ENCODE data around the gene NFXL1.
"Not testable (repeated sequence)": the region's sequence is repeated elsewhere in the genome, so short reads cannot be mapped to it uniquely, and the experiment has no call there.

NFXL1 gene

DNA sequence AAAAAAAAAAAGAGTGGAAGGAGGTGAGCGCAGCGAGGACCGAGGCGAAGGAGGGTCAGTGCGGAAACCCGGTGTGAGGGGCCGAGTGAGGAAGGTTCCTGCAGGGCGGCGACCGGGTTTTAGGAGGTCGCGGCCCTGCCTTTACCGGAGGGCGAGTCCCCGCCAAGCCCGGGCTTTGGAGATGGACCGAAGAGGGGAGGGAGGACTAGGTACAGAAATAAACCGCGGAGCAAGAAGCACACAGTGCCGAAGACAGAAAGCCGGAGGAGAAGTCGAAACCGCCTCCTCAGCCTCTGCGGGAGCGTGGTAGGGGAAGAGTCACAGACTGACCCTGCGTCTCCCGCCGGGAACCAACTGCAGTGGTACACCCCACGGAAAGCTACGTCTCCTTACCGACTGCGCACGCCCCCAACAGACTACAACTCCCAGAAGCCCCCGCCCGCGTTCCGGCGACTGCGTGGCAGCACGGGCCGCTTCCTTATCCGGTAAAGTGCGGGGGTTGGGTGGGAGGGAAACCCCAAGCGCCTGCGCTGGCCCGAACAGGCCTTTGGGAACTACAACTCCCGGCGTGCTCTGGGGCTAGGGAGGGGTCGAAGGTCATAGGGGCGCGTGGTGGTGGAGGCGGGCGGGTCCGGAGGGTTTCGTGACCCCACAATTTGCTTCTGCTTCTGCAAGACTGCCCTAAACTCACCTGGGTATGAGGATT lies at the start of gene NFXL1:
NFXL1 (minus strand) TSS at position 364 of the 706 bp plus-strand sequence. CDS start 380 bp downstream, outside the sequence.
- DNase-seq: peak; percentile 94 to 98

DNA sequence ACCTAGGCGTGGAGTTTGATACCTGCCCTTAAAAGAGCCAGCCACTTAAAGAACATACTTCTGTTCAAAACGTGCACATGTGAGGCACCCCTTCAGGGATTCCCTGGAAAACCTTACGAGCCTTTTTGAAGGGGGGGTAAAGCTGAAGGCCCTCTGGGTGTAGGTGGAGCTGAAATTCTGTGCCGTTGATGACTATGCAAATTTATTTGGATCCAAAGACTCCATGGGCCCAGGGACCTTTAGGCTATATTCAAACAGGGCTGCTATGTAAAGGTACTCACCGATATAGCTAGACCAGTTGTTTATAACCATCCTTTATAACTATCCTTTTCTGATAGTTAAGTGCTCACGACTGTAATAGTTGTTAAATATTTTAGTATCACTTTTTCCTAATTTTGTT lies 40.3 kb upstream of the NFXL1 start:
- no peak for DNase-seq

DNA sequence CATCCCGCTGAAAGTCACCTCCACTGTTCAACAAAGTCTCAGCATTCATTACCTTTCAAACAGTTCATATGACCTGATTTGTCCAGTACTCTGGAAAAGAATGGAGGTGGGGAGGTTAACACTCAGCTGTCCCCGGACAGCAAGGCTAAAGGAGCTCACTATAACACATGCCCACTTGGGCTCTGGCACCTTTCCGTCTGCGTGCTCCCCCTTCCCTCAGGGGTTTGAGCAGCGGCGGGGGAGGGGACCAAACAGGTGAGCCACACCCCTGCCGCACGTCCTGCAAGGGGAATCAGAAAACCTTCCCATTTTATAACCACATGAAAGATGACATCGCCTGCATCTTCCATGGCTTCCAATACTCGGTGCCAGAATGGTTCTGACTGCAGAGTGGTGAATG lies 39.9 kb upstream of the NFXL1 start:
- DNase-seq: no peak

DNA sequence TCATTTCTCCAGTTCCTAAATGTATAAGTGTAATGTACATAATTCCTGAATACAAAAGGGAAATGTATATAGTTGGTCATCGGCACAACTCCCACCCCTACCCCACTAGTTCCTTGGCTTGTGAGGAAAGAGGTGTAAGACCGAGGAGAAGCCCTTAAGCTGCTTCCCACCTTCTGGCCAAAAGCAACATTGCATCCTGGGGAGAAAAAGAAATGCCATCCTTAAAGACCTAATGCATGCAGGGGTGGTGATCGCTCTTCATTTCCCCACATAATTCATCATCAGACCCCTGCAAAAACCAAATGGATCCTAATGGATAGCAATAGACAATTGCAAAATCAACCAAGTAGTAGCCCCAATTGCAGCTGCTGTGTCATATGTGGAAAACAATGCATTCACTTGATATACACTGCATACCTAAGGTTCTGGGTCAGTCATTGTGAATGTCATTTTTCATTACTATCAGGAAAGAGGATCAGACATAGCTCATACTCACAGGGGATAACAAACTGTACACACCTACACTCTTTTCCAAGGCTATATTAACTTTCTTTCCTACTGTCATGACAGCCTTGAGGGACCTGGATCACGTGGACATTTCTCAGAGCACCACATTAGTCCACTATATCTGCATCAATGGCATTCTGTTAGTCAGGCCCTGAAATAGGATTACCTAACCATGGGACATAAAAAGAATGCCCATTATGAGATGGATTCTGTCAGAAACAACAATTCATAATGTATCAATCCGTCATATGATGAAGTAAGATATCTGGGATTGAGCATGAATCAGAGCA lies 31.7 kb upstream of the NFXL1 start:
- DNase-seq: no peak

DNA sequence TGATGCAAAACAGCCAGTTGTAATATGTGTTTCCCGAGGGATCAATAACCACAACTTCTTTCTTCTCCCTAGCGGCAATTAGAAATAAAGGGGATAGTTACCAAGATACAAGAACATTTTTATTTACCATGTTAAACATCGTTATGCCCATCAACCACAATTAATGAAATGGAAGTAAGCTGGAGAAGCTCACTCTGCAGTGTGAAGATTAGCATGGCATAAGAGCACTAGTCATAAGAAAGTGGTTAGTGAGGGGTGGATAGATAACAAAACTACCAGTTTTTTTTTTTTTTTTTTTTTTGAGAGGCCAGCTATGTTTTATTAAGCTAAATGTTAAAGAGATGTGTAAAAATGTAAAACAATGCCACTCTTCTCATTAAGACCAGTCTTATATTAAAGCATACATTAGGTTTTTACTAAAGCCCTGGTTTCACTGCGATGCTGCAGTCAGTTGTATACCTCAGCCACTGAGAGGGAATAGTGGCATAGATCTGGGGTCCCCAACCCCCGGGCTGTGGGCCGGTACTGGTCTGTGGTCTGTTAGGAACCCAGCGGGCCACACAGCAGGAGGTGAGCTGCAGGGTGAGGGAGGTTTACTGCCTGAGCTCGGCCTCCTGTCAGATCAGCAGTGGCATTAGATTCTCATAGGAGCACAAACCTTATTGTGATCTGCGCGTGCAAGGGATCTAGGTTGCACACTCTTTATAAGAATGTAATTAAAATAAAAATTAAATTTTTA lies 27.9 kb upstream of the NFXL1 start:
- DNase-seq: no peak

DNA sequence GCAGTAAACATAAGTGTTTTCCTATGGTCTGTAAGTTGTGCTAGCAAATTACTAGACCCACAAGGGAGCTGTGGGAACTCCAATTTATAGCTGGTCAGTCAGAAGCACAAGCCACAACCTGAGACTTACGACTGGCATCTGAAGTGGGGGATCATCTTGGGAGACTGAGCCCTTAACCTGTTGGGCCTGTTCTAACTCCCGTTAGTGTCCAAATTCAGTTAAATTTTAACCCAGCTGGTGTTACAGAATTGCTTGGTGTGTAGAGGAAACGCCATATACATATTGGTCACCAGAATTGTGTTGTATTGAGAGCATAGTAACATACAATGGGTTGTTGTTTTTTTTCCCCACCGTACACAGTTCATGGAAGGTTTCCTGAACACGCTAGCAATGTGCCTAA lies 25.1 kb upstream of the NFXL1 start:
- no peak for DNase-seq

DNA sequence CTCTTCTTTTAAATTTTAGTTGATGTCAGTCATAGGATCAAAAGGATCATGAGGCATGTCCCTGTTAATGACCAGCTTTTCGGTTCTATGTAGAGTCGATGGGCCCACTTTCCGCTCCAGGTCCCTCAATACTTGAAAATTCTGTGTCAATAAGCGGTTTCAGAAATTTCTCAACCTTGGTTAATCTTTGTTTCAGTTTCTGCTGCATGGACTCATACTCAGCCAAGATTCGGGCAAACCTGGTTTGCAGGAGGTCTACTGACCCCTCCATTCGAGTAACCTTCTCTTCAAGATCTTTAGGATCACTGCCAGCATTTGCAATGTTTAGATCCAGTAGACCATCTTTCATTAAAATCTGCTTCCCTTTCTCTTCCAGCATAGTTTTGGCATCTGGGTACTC lies 22.0 kb upstream of the NFXL1 start:
- DNase-seq: no peak

DNA sequence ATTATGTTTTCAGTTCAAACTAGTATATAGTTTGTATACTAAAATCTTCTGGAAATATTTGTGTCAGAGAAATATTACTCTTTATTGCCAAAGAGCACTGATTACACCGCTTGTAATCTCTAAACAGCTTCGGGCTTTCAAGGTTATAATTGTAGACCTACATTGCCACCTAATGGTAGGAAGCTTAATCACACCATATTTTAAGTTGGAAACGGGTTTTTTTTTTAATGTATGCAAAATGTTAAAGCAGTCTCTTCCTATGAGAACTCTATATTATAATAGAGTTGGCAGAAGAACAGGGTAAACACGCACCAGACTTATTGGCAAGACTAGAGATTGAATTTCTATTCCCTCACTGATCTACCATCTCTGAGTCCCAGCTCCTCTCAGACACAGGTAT lies 19.5 kb upstream of the NFXL1 start:
- no peak for DNase-seq

DNA sequence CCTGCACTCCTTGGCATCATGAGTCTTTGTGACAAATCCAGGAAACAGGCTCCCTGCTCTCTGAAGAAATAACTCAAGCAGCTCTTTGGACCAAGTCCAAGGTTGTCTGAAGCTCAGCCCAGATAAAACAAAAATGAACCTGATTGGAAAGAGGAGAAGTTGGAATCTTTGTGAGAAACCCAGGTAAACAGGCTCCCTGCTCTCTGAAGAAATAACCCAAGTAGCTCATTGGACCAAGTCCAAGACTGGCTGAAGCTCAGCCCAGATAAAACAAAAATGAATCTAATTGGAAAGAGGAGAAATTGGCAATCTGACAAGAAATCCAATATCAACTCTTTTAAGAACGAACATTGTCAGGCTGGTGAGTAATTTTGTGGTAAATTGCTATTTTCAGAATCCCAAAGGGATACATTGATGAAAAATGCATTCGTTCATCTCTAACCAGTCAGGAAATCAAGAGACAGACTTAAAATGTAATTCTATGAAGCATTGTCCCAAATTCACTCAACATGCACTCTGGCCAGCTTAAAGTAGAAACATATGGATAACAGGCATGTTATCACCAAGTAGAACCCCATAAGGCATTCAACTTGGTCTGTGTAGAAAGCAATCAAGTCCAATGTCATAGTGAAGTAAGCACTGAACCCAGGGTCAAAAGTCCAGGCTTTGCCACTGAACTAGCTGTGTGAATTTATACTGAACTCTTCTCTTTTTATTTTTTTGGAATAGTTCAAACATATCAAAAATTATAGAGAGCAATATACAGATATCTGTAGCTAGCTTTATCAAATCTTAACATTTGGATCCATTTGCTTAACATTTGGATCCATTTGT lies 16.8 kb upstream of the NFXL1 start:
- DNase-seq: no peak

DNA sequence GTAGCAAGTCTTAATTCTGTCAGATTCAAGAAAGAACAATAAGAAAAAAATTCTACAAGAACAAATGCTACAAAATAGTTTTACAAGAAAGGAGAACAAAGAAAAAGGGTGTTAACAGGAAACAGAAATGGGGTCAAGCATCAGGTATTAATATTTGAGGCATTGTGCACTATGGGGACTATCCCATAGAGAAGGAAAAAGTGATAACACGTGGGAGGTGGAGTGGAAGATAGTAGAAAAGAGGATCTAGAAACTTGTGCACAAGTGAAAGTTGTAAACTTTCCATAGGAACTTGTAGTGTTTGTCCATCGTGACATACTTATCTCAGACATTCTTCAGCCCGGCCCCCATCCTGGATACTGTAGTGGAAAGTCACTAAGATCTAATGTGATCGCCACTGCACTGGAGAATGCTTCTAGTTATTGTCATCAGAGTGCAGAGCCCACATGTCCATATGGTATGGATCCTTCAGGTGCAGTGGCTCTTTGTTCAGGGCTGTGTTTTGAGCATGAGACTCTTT lies 15.4 kb upstream of the NFXL1 start:
- no peak for DNase-seq

DNA sequence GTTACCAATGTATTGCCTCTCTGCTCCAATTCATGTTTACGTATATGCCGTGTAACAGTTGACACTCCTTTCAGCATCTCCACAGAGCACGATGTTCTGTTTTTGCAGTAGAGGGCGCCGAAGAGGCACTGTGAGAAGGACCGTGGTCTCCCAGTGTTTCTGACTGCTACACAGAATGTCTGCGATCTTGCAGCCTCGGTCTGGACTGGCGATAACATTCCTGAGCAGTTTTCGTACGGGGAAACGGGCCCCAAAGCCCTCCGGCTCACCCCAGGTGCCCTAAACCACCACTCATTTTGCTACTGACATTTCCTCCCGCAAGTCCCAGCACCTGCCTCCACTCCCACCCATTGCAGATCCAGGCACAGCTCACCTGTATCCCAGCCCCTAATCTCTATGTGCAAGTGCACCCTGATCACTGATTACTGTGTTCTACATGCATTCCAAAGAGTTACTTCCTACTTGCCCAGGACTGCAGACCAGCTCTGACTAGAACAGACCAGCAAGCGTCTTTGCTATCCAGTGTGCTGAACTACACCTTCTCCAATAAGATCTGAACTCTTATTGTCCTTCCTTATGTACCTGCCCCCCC lies 12.4 kb upstream of the NFXL1 start:
- peak in 1 of 2 experiments; percentile 4 for DNase-seq

DNA sequence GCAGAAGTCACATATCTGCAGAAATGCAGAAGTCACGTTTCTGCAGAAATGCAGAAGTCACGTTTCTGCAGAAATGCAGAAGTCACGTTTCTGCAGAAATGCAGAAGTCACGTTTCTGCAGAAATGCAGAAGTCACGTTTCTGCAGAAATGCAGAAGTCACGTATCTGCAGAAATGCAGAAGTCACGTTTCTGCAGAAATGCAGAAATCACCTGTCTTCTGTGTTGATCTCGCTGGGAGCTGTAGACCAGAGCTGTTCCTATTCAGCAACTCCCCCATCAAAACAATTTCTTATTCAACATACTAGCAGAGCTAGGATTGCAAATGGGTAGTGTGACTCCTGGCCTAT lies 8.9 kb upstream of the NFXL1 start:
- not testable (repeated sequence) for DNase-seq

DNA sequence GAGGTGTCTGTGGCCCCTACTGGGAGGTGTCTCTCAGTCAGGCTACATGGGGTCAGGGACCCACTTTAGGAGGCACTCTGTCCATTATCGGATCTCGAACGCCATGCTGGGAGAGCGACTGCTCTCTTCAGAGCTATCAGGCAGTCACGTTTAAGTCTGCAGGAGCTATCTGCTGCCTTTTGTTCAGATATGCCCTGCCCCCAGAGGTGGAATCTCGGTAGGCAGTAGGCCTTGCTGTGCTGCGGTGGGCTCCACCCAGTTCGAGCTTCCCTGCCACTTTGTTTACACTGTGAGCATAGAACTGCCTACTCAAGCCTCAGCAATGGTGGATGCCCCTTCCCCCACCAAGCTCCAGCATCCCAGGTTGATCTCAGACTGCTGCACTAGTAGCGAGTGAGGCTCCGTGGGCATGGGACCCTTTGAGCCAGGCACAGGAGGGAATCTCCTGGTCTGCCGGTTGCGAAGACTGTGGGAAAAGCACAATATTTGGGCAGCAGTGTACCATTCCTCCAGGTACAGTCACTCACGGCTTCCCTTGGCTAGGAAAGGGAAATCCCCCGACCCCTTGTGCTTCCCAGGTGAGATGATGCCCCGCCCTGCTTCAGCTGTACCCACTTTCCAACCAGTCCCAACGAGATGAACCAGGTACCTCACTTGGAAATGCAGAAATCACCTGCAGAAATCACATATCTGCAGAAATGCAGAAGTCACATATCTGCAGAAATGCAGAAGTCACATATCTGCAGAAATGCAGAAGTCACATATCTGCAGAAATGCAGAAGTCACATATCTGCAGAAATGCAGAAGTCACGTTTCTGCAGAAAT lies 8.3 kb upstream of the NFXL1 start:
- not testable (repeated sequence) for DNase-seq

DNA sequence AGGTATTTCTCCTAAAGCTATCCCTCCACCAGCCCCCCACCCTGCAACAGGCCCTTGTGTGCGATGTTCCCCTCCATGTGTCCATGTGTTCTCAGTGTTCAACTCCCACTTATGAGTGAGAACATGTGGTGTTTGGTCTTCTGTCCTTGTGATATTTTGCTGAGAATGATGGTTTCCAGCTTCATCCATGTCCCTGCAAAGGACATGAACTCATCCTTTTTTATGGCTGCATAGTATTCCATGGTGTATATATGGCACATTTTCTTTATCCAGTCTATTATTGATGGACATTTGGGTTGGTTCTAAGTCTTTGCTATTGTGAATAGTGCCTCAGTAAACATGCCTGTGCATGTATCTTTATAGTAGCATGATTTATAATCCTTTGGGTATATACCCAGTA lies 2.8 kb upstream of the NFXL1 start:
- not testable (repeated sequence) for DNase-seq

DNA sequence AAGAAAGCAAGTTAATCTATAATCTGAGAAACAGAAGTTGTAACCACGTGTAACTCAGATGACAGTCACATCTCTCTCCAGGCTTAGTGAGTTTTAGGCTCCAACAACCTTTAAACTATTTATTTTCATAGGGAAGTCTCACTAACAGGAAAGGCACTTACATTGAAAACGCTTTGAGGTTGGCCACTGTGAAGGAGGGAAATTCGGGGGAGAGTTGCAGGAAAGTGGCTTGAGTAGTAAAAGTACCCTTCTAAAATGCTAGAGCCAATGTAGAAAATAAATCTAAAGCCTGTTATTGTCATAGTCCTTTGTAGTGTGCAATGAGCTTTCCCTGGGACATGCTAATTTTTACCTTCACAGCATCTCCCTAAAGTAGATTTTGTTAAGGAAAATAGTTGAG lies 995 bp upstream of the NFXL1 start:
- DNase-seq: no peak

DNA sequence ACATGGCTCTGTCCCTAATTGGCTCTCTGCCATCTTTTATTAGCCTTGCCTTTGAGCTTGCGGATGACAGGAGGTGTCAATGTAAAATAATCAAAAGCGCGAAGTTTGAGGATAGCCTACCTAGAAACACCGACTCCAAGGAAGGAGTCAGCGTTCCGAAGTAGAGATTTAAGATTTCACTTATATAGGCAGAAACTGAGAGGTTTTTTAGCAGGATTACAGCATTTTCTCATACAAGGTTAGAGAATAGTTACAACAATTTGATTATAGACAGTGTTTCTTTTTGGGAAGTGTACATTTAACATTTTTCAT lies 499 bp upstream of the NFXL1 start:
- DNase-seq: no peak

DNA sequence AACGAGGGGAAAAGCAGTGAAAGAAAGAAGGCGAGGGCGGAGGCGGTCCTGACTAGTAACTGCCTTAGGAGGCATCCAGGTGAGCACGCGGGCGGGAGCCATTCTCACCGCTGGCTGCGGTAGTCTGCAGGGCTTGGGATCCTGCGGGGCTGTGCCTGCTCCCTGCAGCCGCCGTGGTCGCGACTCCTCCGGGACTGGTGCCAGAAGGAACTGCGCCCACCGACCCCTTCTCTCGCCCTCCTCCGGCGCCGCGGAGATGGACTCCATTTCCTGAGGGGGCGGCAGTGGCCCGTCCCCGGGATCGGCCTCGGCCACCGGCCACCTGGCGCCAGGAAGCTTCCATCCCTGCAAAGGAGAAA lies 543 bp downstream of the NFXL1 start:
- DNase-seq: peak; percentile 12 to 43

DNA sequence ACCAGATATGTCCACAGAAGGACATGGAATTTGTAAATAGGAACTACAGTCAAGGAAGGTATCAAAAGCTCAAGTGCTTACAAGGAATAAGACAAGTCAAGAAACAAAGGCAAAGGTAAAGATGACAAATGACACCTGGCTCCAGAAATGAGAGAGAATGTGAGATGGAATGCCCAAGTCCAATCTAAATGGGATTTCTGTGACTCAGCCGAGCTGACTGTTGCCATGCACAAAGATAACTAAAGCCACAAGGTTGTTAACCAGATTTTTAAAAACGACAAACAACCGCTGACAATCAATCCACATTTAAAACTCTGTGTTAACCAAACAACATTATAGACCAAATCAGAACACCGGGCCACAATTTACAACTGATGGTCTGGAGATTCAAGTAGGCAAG lies 1.1 kb downstream of the NFXL1 start:
- no peak for DNase-seq

DNA sequence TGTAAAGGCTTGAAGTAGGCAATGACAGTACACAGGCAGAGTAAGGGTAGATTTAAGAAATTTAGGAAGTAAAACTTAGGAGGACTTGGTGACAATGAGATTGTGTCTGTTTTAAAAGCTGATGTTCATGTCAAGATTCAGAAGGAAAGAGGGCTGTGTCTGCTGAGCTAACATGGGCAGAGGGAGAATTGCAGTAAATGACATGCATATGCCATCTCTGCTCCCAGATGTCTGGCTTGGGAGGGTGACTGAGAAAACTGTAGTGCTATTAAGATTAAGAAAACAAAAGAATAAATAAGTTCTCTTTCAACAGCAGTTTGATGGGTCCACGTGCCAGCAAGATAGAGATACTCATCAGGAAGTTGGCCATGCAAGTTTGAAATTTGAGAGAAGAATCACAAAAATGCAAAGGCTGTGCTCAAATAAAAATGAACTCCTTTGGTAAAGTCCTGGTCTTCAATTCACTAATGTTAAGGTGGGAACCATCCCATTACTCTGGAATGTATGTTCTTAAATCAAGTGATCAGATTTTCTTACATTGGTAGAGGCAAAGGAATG lies 7.2 kb downstream of the NFXL1 start:
- no peak for DNase-seq

DNA sequence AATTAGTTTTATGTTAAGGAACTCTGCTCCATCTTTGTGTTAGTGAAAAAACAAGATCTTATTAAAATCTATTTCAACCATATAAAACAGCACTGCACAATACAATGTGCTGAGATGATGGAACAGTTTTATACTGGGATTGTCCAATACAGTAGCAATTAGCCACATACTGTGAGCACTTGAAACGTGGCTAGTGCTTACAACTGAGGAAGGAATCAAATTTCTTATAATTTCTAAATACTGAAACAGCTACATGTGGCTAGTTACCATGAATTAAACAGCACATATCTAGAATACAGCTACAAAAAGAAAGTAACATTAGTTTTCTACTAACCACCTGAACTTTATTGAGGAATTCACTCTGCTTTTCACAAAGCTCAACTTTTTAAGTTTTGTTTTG lies 14.7 kb downstream of the NFXL1 start:
- DNase-seq: peak in 1 of 2 experiments; percentile 9

DNA sequence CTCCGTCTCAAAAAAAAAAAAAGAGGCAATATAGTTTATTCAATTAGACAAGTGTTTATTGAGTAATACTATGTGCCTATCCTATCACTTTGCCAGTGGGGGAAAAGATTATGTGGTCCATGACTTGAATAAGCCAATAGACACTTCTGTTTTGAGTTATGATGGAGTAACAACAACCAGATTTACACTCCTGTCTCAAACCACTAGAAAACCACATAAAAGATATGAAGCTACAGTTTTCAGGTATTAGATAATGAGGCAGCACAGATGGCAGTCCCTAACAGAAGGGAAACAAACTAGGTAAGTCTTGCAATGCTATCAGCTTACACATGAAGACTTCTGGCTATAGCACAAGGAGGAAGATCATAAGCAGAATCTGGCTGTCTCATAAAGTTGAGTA lies 22.5 kb downstream of the NFXL1 start:
- no peak for DNase-seq
